NCI-H1436 (cell line): ENCODE results near the gene TPI1.
"Not testable (repeated sequence)": the region's sequence is repeated elsewhere in the genome, so short reads cannot be mapped to it uniquely, and the experiment has no call there.

Experiments
- DNase-seq: peaks from one replicate; lab custom pipeline; 2025; lab: John Stamatoyannopoulos, UW

Gene TPI1

GRCh38 chr12:6847676-6848075 lies 19.7 kb upstream of the TPI1 start:
- DNase-seq: no peak

GRCh38 chr12:6849427-6849826 lies 17.9 kb upstream of the TPI1 start:
- DNase-seq: no peak

GRCh38 chr12:6849976-6850560 lies 17.3 kb upstream of the TPI1 start:
- no peak for DNase-seq

- no peak for DNase-seq
Observed at GRCh38 chr12:6850796-6851152, 16.6 kb upstream of the TPI1 start.

GRCh38 chr12:6851153-6851920 lies 16.0 kb upstream of the TPI1 start, which contains the start of gene CDCA3:
TSS of gene CDCA3 (minus strand) at chr12:6851286. CDS start at chr12:6850952, 334 bp downstream.
- DNase-seq: peak; percentile 98

GRCh38 chr12:6851921-6852650 lies 15.2 kb upstream of the TPI1 start, which contains the start of gene USP5:
TSS of gene USP5 (plus strand) at chr12:6852150. CDS start at chr12:6852180, 30 bp downstream.
- DNase-seq: peak; percentile 100

GRCh38 chr12:6852651-6853354 lies 14.5 kb upstream of the TPI1 start:
- no peak for DNase-seq

GRCh38 chr12:6853626-6854025 lies 13.7 kb upstream of the TPI1 start:
- no peak for DNase-seq

GRCh38 chr12:6854036-6854435 lies 13.3 kb upstream of the TPI1 start:
- DNase-seq: no peak

- DNase-seq: no peak
Observed at GRCh38 chr12:6855322-6855721, 12.0 kb upstream of the TPI1 start.

- no peak for DNase-seq
Observed at GRCh38 chr12:6858799-6859198, 8.5 kb upstream of the TPI1 start.

- DNase-seq: no peak
Observed at GRCh38 chr12:6860116-6860515, 7.2 kb upstream of the TPI1 start.

- no peak for DNase-seq
Observed at GRCh38 chr12:6860942-6861341, 6.4 kb upstream of the TPI1 start.

- no peak for DNase-seq
Observed at GRCh38 chr12:6861391-6861790, 5.9 kb upstream of the TPI1 start.

- DNase-seq: no peak
Observed at GRCh38 chr12:6863033-6863432, 4.3 kb upstream of the TPI1 start.

- DNase-seq: no peak
Observed at GRCh38 chr12:6863586-6864321, 3.6 kb upstream of the TPI1 start.

GRCh38 chr12:6865307-6865706 lies 2.0 kb upstream of the TPI1 start:
- DNase-seq: not testable (repeated sequence)

GRCh38 chr12:6866163-6866919 lies 990 bp upstream of the TPI1 start:
- DNase-seq: no peak

GRCh38 chr12:6866920-6867412 lies 365 bp upstream of the TPI1 start:
- no peak for DNase-seq

GRCh38 chr12:6868211-6869048 lies 1.1 kb downstream of the TPI1 start:
- DNase-seq: no peak
